ENCODE results near the gene KRTAP25-1.

DNA sequence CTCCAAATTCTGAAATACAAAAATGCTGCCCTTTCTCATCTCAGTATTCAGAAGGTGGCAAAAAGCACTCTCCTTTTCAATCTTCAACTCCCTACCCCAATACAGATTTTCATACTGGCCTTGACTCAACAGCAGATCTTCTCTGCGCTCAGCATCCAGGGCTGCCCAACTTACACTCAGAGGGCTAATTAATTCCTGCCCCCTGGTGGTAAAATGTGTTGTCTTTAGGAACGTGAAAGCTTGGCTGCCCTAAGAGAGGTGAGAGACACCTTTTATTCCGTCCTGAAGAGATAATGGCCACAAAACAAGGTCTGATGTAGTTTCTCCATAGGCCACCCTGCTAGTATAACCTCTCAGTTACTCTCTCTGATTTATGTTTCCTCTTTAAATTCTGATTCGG, 31.5 kb downstream of the KRTAP25-1 start:
- TF ChIP-seq, protein P1, sequence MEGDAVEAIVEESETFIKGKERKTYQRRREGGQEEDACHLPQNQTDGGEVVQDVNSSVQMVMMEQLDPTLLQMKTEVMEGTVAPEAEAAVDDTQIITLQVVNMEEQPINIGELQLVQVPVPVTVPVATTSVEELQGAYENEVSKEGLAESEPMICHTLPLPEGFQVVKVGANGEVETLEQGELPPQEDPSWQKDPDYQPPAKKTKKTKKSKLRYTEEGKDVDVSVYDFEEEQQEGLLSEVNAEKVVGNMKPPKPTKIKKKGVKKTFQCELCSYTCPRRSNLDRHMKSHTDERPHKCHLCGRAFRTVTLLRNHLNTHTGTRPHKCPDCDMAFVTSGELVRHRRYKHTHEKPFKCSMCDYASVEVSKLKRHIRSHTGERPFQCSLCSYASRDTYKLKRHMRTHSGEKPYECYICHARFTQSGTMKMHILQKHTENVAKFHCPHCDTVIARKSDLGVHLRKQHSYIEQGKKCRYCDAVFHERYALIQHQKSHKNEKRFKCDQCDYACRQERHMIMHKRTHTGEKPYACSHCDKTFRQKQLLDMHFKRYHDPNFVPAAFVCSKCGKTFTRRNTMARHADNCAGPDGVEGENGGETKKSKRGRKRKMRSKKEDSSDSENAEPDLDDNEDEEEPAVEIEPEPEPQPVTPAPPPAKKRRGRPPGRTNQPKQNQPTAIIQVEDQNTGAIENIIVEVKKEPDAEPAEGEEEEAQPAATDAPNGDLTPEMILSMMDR (IDR thresholded peaks at IDR 0.05): peak in 3 of 6 experiments; percentile 30 to 39 (median 31)
- no peak for TF ChIP-seq POLR2A (IDR thresholded peaks at IDR 0.05)
